HepG2 (cell line): Measurements from ENCODE around the gene ERCC4. TPM values are rescaled to one million over a fixed set of nuclear protein-coding genes. Genes with fewer than 3 reads are reported as not detected.

Experiments used
- ARNTL ChIP-seq: sonication (generic); formaldehyde crosslinking; IDR thresholded peaks from 2 replicates; pipeline ENCODE4 v1.4.0; 2020; ENCODE audit warnings: mild to moderate bottlenecking, missing genetic modification reagents
- ATF2 ChIP-seq: sonication (generic); formaldehyde crosslinking; IDR thresholded peaks from 2 replicates; pipeline ENCODE4 v1.4.0; 2020; ENCODE audit warnings: missing genetic modification reagents
- CAMTA2 ChIP-seq: sonication (generic); formaldehyde crosslinking; IDR thresholded peaks from 2 replicates; pipeline ENCODE4 v1.4.0; 2020; ENCODE audit warnings: mild to moderate bottlenecking, missing genetic modification reagents, borderline replicate concordance
- FOXK2 ChIP-seq: fragments of 450-650 bp; IDR thresholded peaks from 2 replicates; pipeline ENCODE4 v1.6.1; 2016
- HDAC6 ChIP-seq: fragments of 200-600 bp; sonication (generic); IDR thresholded peaks from 2 replicates; pipeline ENCODE4 v1.7.0; 2017; ENCODE audit warnings: mild to moderate bottlenecking, antibody characterized with exemption, low read length, low read depth
- MAX ChIP-seq: IDR thresholded peaks from 2 replicates; pipeline ENCODE4 v1.6.1; 2012; ENCODE audit warnings: inconsistent platforms
- NFKBIZ ChIP-seq: IDR thresholded peaks from 2 replicates; pipeline ENCODE4 v1.6.1; 2018; ENCODE audit warnings: missing genetic modification reagents, missing compliant biosample characterization
- PHF5A ChIP-seq: IDR thresholded peaks from one replicate; pipeline ENCODE4 v1.6.1; 2018; ENCODE audit warnings: low read depth, missing genetic modification reagents; ENCODE audit not compliant: unreplicated experiment
- PHF8 ChIP-seq: sonication (generic); formaldehyde crosslinking; IDR thresholded peaks from 2 replicates; pipeline ENCODE4 v1.5.0; 2020; ENCODE audit warnings: missing genetic modification reagents
- RFXANK ChIP-seq: IDR thresholded peaks from 2 replicates; pipeline ENCODE4 v1.6.1; 2016
- SMAD3 ChIP-seq: sonication (generic); formaldehyde crosslinking; IDR thresholded peaks from 2 replicates; pipeline ENCODE4 v1.4.0; 2020; ENCODE audit warnings: missing genetic modification reagents
- SMYD3 ChIP-seq: sonication (generic); formaldehyde crosslinking; IDR thresholded peaks from 2 replicates; pipeline ENCODE4 v1.8.1; 2023; ENCODE audit warnings: mild to moderate bottlenecking, missing genetic modification reagents
- ZBTB40 ChIP-seq, 2 experiments: fragments of 450-650 bp in 1 of 2; sonication (generic) in 1 of 2; formaldehyde crosslinking in 1 of 2; IDR thresholded peaks; 2 replicates each; pipeline versions ENCODE4 v1.6.1 to v1.8.0; 2016 to 2022; ENCODE audit warnings: antibody characterized with exemption in 1 of 2, mild to moderate bottlenecking in 1 of 2, missing genetic modification reagents in 1 of 2
- ZFAT ChIP-seq: sonication (generic); formaldehyde crosslinking; conservative IDR thresholded peaks from 2 replicates; pipeline ENCODE4 v1.8.1; 2023; ENCODE audit warnings: missing genetic modification reagents, inconsistent platforms
- ZFP41 ChIP-seq: sonication (generic); formaldehyde crosslinking; IDR thresholded peaks from 2 replicates; pipeline ENCODE4 v1.4.0; 2020; ENCODE audit warnings: mild to moderate bottlenecking, missing genetic modification reagents, borderline replicate concordance
- ZMAT3 ChIP-seq: sonication (generic); formaldehyde crosslinking; conservative IDR thresholded peaks from 2 replicates; pipeline ENCODE4 v1.7.0; 2021; ENCODE audit warnings: missing genetic modification reagents
- ZNF563 ChIP-seq: sonication (generic); formaldehyde crosslinking; IDR thresholded peaks from 2 replicates; pipeline ENCODE4 v1.8.0; 2022; ENCODE audit warnings: mild to moderate bottlenecking, moderate library complexity, missing genetic modification reagents
- ZNF614 ChIP-seq: IDR thresholded peaks from 2 replicates; pipeline ENCODE4 v1.6.1; 2018; ENCODE audit warnings: missing biosample characterization, missing genetic modification reagents, inconsistent platforms, borderline replicate concordance
- ZNF670 ChIP-seq: sonication (generic); formaldehyde crosslinking; IDR thresholded peaks from 2 replicates; pipeline ENCODE4 v1.8.0; 2022; ENCODE audit warnings: mild to moderate bottlenecking, missing genetic modification reagents, borderline replicate concordance
- ZNF83 ChIP-seq: sonication (generic); formaldehyde crosslinking; IDR thresholded peaks from 2 replicates; pipeline ENCODE4 v1.4.0; 2020; ENCODE audit warnings: missing genetic modification reagents, mild to moderate bottlenecking, borderline replicate concordance
- polyA plus RNA-seq, 8 experiments: library from polyadenylated mRNA; depleted of rRNA in 3 of 8; stranded (reverse) in 7 of 8; unstranded in 1 of 8; fragments of >200 nt; fragmentation: Illumina TruSeq in 4 of 8; extraction: Trizol in 4 of 8; gene quantifications; 2 replicates each; pipeline versions ENCODE4 v1.2.1 to v1.2.3, GENCODE V29; 2011 to 2016; ENCODE audit warnings: low read depth in 4 of 8, missing spikeins in 1 of 8, mixed read lengths in 1 of 8; ENCODE audit not compliant: insufficient read depth in 1 of 8
- total RNA-seq, 5 experiments: library from RNA; depleted of rRNA; stranded (reverse); fragments of >200 nt; fragmentation: Illumina TruSeq; extraction: Trizol; gene quantifications; 2 replicates each; pipeline ENCODE4 v1.2.3, GENCODE V29; 2016; ENCODE audit warnings: low read depth in 1 of 5

Gene ERCC4
- total and polyA plus RNA-seq, 2 of the 13 experiments (the other 11 are each of a cell fraction or from before 2014, with no cell fraction given), result 5.4 to 15.2 TPM

- TF ChIP-seq ZBTB40 (IDR thresholded peaks at IDR 0.05) (no peak), ZBTB40 (CRISPR knock-in tag; IDR thresholded peaks at IDR 0.05) (peak; percentile 81; the same call in 1 of the 2 replicates), SMYD3 (no peak; the same call in 1 of the 2 replicates), ZNF670 (CRISPR knock-in tag) (no peak), ARNTL (CRISPR knock-in tag) (peak; percentile 66), ZFAT (CRISPR knock-in tag) (no peak), MAX (peak; percentile 41; the same call in 1 of the 2 replicates), RFXANK (CRISPR knock-in tag) (no peak), FOXK2 (peak; percentile 77; the same call in 1 of the 2 replicates), PHF8 (no peak), ATF2 (peak; percentile 58), PHF5A (CRISPR knock-in tag) (peak; percentile 83), ZNF83 (peak; percentile 58; the same call in 1 of the 2 replicates), SMAD3 (0 out of 2 replicates have a peak, but pooled peaks have one; percentile 51), ZNF563 (CRISPR knock-in tag) (no peak), ZFP41 (CRISPR knock-in tag) (no peak), ZNF614 (peak; percentile 91), HDAC6 (no peak), NFKBIZ (CRISPR knock-in tag) (peak; percentile 28; the same call in 1 of the 2 replicates), CAMTA2 (no peak), ZMAT3 (peak; percentile 87; the same call in 1 of the 2 replicates)
Measured at GRCh38 chr16:13885700-13886099, 34.3 kb upstream of the ERCC4 start (continued).
